NCI-H1436 treated with DMSO at 0.1 percent for 48 hours (cell line): Measurements from ENCODE around the gene UCP2.
A peak's percentile ranks its signal among the peaks of the same experiment; 100 is the strongest.
"Not testable (repeated sequence)": the region's sequence is repeated elsewhere in the genome, so short reads cannot be mapped to it uniquely, and the experiment has no call there.

Experiments used
- DNase-seq: peaks from one replicate; lab custom pipeline; 2025; lab: John Stamatoyannopoulos, UW

The UCP2 gene

DNA sequence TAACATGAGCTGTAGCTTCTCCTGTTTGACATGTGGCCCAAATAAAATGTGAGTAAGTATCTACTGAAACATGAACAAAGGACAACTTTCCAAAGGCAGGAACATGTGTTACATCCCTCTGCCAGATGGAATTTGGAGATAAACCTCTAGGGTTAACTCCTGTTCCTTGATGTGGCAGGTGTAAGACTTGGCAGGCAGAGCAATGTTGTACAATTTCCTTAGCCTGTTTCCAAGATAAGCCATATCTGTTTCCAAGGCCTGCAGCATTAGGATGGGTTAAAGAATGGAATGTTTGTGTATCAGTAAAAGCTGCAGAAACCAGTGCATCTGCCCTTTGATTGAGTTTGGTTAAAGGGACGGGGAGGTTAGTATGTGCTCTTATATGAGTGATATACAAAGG, 40.6 kb downstream of the UCP2 start:
- DNase-seq = no peak

DNA sequence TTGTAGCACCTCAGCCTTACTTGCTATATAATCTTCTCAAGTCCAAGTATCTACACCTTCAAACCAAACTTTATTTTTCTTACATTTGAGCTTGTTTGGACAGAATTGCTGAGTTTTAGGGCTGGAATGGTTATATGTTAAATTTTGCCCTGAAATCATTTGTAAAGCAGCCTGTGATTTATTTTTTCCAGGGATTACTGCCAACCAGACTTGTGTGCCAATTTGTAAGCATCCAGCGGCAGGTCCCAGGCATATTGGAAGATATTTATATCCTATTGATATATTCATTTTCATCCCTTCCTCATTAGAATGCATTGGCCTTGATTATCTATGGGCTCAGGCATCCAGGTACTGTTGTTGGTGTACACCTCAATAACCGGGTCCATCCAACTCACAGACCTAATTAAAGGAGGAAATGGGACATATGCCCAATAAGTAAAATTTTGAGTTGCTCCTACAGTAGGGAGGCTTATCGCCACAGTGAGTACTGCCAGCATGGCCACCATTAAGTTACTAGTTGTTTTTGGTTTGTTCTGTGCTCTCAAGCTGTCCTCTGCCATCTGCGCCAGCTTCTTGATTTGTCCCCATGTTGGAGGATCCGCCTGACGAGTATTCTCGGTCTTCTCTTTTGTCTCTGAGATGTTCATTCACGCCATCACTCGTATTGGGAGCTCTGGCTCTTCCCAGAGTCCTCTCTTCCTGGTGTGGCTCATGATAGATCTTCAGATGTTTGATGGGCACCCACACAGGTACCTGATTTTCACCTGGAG, 41.7 kb downstream of the UCP2 start:
- no peak for DNase-seq

DNA sequence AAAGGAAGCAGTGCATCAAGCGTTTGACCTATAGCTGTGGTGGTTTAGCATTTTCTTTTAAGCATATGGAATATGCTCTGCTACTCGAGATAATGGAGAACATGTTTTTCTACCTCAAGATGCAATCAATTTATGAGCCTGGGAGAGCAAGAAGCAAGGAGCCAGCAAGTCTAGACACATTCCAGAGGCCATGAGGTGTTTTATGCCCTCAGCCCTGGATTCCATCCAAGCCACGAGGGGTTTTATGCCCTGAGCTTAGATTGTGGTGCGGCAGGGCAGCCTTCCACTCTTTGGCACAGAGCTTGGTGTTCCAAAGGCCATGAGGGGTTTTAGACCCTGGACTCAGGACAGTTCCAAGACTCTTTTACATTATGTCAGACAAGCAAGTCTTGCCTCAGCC, 43.5 kb downstream of the UCP2 start:
- no peak for DNase-seq

DNA sequence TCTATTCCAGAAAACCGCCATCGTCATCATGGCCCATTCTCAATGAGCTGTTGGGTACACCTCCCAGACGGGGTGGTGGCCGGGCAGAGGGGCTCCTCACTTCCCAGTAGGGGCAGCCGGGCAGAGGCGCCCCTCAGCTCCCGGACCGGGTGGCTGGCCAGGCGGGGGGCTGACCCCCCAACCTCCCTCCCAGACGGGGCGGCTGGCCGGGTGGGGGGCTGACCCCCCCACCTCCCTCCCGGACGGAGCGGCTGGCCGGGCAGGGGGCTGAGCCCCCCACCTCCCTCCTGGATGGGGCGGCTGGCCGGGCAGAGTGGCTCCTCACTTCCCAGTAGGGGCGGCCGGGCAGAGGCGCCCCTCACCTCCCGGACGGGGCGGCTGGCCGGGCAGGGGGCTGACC, 46.6 kb downstream of the UCP2 start:
- not testable (repeated sequence) for DNase-seq

DNA sequence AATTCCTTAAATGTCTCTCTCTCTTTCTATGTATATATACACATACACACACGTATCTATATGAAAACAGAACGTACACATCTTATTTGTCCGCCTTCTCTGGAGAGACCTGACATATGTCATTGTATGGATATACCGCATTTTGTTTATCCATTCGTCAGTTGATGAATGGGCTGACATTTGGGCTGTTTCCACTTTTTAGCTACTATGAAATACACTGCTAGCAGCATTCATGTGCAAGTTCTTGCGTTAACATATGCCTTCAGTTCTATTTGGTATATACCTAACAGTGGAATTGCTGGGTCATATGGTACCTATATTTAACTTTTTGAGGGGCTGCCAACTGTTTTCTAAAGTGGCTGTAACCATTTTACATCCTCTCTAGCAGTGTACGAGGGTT, 49.9 kb downstream of the UCP2 start:
- DNase-seq = no peak

DNA sequence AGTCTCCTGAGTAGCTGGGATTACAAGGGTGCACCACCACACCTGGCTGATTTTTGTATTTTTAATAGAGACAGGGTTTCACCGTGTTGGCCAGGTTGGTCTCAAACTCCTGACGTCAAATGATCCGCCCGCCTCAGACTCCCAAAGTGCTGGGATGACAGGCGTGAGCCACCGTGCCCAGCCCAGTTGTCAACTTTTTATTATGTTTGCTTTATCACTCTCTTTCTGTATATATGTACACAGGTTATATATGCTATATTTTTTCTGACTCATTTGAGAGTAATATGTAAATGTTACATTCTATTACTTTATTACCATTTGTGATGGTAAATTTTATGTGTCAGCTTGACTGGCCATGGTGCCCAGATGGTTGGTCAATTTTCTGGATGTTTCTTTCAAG, 50.7 kb downstream of the UCP2 start:
- DNase-seq = no peak

DNA sequence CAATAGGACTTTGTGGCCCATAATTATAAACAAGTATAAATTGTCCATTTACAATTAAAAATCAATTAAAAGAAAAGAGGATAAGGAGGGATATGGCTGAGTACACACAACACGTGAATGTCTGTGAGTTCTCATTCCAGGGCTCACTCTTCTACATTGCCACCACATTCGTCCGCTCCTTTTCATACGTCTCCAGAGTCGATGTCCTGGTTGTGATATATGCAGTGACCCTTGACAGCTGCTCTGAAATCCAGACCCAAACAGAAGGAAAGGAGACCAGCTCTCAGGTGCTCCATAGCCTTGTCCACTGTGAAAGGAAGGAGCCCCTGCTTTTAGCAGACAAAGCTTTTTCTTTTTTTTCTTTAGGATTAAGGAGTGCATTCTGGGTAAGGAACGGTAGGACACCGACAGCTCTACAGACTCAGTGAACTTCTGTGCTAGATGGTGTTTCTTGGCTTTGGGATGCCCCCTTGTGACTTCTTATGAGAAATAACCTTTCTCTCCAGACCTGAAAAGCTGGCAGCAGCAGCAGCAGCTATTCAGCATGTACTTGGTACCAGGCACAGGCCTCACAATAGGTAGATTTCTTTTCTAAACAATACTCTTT, 51.5 kb downstream of the UCP2 start:
- DNase-seq = peak; percentile 51

DNA sequence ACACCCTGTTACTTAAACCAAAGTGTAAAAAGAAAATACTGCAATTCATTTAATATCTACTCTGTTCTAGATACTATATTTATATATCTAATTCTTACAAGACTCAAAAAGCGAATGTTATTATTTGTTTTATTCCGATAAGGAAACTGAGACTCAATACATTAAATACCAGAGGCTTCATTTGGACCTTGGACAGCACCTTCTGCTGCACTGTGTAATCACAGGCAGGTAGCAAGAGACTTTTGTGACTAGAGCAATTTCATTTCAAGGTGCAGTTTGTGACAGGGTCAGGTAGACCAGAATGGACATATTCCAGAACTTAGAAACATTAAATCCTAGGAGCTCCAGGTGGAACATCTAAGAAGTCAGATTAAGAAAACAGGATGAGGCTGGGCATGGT, 53.3 kb downstream of the UCP2 start:
- no peak for DNase-seq
